Measurements from ENCODE around the gene ZNF319. TPM values are rescaled to one million over a fixed set of nuclear protein-coding genes. Genes with fewer than 3 reads are reported as not detected.

The ZNF319 gene
- polyA plus RNA-seq, 3 donors = 1.9 to 11.5 (median 4.7) TPM

DNA sequence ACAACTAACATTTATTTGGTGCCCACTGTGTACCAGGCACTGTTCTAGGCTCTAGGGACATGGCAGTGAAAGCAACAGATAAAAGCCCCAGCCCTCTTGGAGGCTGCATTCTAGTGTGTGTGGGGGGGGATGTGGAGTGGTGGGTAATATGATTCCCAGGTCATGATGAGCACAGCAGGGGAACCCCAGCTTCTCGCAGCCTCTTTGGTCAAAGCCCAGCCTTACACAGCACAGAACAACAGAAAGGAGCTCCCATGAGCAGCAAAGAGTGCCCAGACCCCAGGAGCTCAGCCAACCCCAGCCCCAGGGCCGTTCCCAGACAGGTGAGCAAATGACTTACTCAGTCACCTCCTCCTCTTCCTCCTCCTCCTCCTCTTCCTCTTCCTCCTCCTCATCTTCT lies 51.5 kb downstream of the ZNF319 start:
- Histone ChIP-seq H3K4me1 (ENCODE audit: control insufficient read depth in 1 of 2, insufficient read depth in 2 of 2, low read length in 2 of 2) (no peaks in the 10 kb centered on the region), H3K36me3 (replicated peaks in 1 of 2; ENCODE audit: control insufficient read depth in 1 of 2, insufficient read depth in 2 of 2, low read length in 2 of 2) (no peaks in the 10 kb centered on the region), H3K27ac (ENCODE audit: low read depth in 1 of 2, low read length in 2 of 2) (no peak overlapping the region), H3K27me3 (ENCODE audit: control insufficient read depth in 2 of 2, insufficient read depth in 2 of 2, low read length in 2 of 2) (no peaks in the 10 kb centered on the region), H3K9me3 (replicated peaks in 1 of 2; ENCODE audit: control insufficient read depth in 1 of 2, insufficient read depth in 1 of 2, low read length in 2 of 2) (no peaks in the 10 kb centered on the region), H2AFZ (ENCODE audit: insufficient read depth, low read depth, low read length, poor library complexity, severe bottlenecking) (no peak overlapping the region), H4K20me1 (ENCODE audit: insufficient read depth, low read length) (no peaks in the 10 kb centered on the region), H3K4me2 (replicated peaks; ENCODE audit: extremely low read depth, low read length, poor library complexity, severe bottlenecking) (no peak overlapping the region), H3K79me2 (ENCODE audit: insufficient read depth, low read length) (no peaks in the 10 kb centered on the region), H3K4me3 (replicated peaks in 1 of 3; ENCODE audit: low read depth in 2 of 3, low read length in 3 of 3) (no peak overlapping the region), H3K9ac (ENCODE audit: insufficient read depth, low read length, poor library complexity, severe bottlenecking) (no peak overlapping the region)
- DNase-seq = no peak
- H3K9me3 Mint-ChIP-seq = peaks cover 0 to 6% (median 0%) of the 10 kb centered on the region in 7 donors
- H3K36me3 Mint-ChIP-seq = no peaks in the 10 kb centered on the region
- no peak overlapping the region for H3K4me3 Mint-ChIP-seq
- no peaks in the 10 kb centered on the region for H3K4me1 Mint-ChIP-seq
- peaks cover 0 to 4% (median 1%) of the 10 kb centered on the region in 3 donors for H3K27me3 Mint-ChIP-seq (ENCODE audit: low read depth in 3 of 3)
- no peak for TF ChIP-seq CTCF (IDR thresholded peaks at IDR 0.05)
- H3K27ac Mint-ChIP-seq = no peak overlapping the region
- no CpG with 5 or more reads among the region's 2 CpGs for WGBS (ENCODE audit: insufficient coverage)
- intact Hi-C loops (cut with micrococcal nuclease) = no loop called here

GRCh38 chr16:57948027-57948426 lies 52.4 kb downstream of the ZNF319 start:
- Histone ChIP-seq H3K4me1 (ENCODE audit: control insufficient read depth in 1 of 2, insufficient read depth in 2 of 2, low read length in 2 of 2) (no peaks in the 10 kb centered on the region), H4K20me1 (ENCODE audit: insufficient read depth, low read length) (no peaks in the 10 kb centered on the region), H3K36me3 (replicated peaks in 1 of 2; ENCODE audit: control insufficient read depth in 1 of 2, insufficient read depth in 2 of 2, low read length in 2 of 2) (no peaks in the 10 kb centered on the region), H3K79me2 (ENCODE audit: insufficient read depth, low read length) (no peaks in the 10 kb centered on the region), H3K4me3 (replicated peaks in 1 of 3; ENCODE audit: low read depth in 2 of 3, low read length in 3 of 3) (no peak overlapping the region), H3K27ac (ENCODE audit: low read depth in 1 of 2, low read length in 2 of 2) (no peak overlapping the region), H3K27me3 (ENCODE audit: control insufficient read depth in 2 of 2, insufficient read depth in 2 of 2, low read length in 2 of 2) (no peaks in the 10 kb centered on the region), H3K4me2 (replicated peaks; ENCODE audit: extremely low read depth, low read length, poor library complexity, severe bottlenecking) (no peak overlapping the region), H3K9ac (ENCODE audit: insufficient read depth, low read length, poor library complexity, severe bottlenecking) (no peak overlapping the region), H3K9me3 (replicated peaks in 1 of 2; ENCODE audit: control insufficient read depth in 1 of 2, insufficient read depth in 1 of 2, low read length in 2 of 2) (no peaks in the 10 kb centered on the region), H2AFZ (ENCODE audit: insufficient read depth, low read depth, low read length, poor library complexity, severe bottlenecking) (no peak overlapping the region)
- peaks cover 0 to 4% (median 1%) of the 10 kb centered on the region in 3 donors for H3K27me3 Mint-ChIP-seq (ENCODE audit: low read depth in 3 of 3)
- WGBS (ENCODE audit: insufficient coverage) = 80% methylated on average over 1 of the region's 5 CpGs
- no peak overlapping the region for H3K4me3 Mint-ChIP-seq
- no peaks in the 10 kb centered on the region for H3K36me3 Mint-ChIP-seq
- no peak for DNase-seq
- H3K27ac Mint-ChIP-seq = no peak overlapping the region
- TF ChIP-seq CTCF (IDR thresholded peaks at IDR 0.05) = no peak
- intact Hi-C loops (cut with micrococcal nuclease) = no loop called here
- H3K9me3 Mint-ChIP-seq = peaks cover 0 to 6% (median 0%) of the 10 kb centered on the region in 7 donors
- H3K4me1 Mint-ChIP-seq = peaks cover 5% of the 10 kb centered on the region

Measured in CD14-positive monocyte (primary cell).